DOHH2 (cell line): ENCODE measurements around the gene ZNF891.

Source experiments
- H3F3A ChIP-seq: fragments of 200-600 bp; sonication (generic), shearing (Covaris generic); 2 replicates; pipeline ENCODE4 v1.6.0; 2016; ENCODE audit warnings: antibody characterized with exemption, mild to moderate bottlenecking; ENCODE audit not compliant: control insufficient read depth, insufficient read depth
- H3K27ac ChIP-seq: fragments of 200-600 bp; sonication (generic); 2 replicates; pipeline ENCODE4 v1.5.1; 2014; ENCODE audit warnings: low read depth, mild to moderate bottlenecking, low read length, moderate library complexity
- H3K27me3 ChIP-seq: fragments of 200-600 bp; sonication (generic); 2 replicates; pipeline ENCODE4 v1.6.1; 2014; ENCODE audit warnings: mild to moderate bottlenecking, low read length, mixed read lengths; ENCODE audit not compliant: control insufficient read depth
- H3K36me3 ChIP-seq: fragments of 200-600 bp; sonication (generic); 2 replicates; pipeline ENCODE4 v1.6.1; 2014; ENCODE audit warnings: mild to moderate bottlenecking, low read length, moderate library complexity, mixed read lengths; ENCODE audit not compliant: control insufficient read depth
- H3K4me1 ChIP-seq: fragments of 200-600 bp; sonication (generic); 2 replicates; pipeline ENCODE4 v1.6.1; 2014; ENCODE audit warnings: mild to moderate bottlenecking, low read length, mixed read lengths; ENCODE audit not compliant: control insufficient read depth
- H3K4me2 ChIP-seq: fragments of 200-600 bp; sonication (generic); 2 replicates; pipeline ENCODE4 v1.6.0; 2014; ENCODE audit warnings: mild to moderate bottlenecking, low read length, moderate library complexity
- H3K4me3 ChIP-seq: fragments of 200-600 bp; sonication (generic); 2 replicates; pipeline ENCODE4 v1.5.1; 2014; ENCODE audit warnings: mild to moderate bottlenecking, low read length, mixed read lengths
- H3K79me2 ChIP-seq: fragments of 200-600 bp; sonication (generic); 2 replicates; pipeline ENCODE4 v1.6.1; 2014; ENCODE audit warnings: mild to moderate bottlenecking, low read length, mixed read lengths; ENCODE audit not compliant: control insufficient read depth
- H3K9me2 ChIP-seq: fragments of 200-600 bp; sonication (generic); replicated peaks from 2 replicates; pipeline ENCODE4 v1.6.1; 2014; ENCODE audit warnings: mild to moderate bottlenecking, low read length, mixed read lengths; ENCODE audit not compliant: control insufficient read depth
- H3K9me3 ChIP-seq: fragments of 200-600 bp; sonication (generic); 2 replicates; pipeline ENCODE4 v1.6.1; 2014; ENCODE audit warnings: antibody characterized with exemption, low read length, mixed read lengths; ENCODE audit not compliant: control insufficient read depth, insufficient read depth
- H4K20me1 ChIP-seq: fragments of 200-600 bp; sonication (generic); 2 replicates; pipeline ENCODE4 v1.6.0; 2014; ENCODE audit warnings: low read depth, mild to moderate bottlenecking, antibody characterized with exemption, low read length, moderate library complexity; ENCODE audit not compliant: control insufficient read depth, insufficient read depth
- CTCF ChIP-seq: fragments of 200-600 bp; sonication (generic); IDR thresholded peaks from one replicate; pipeline ENCODE4 v1.5.1; 2014; ENCODE audit warnings: antibody characterized with exemption, mild to moderate bottlenecking, low read depth, low read length; ENCODE audit not compliant: poor library complexity, severe bottlenecking
- EZH2phosphoT487 ChIP-seq: fragments of 200-600 bp; sonication (generic); IDR thresholded peaks from 2 replicates; pipeline ENCODE4 v1.6.1; 2017; ENCODE audit warnings: borderline replicate concordance, mild to moderate bottlenecking, antibody characterized with exemption, low read length, moderate library complexity, mixed read lengths

ZNF891 gene

GRCh38 chr12:133081159-133081780 lies 48.8 kb downstream of the ZNF891 start:
- Histone ChIP-seq H3K27me3 (no peaks in the 10 kb centered on the region), H3K27ac (peak overlapping the region; percentile 81), H3K4me1 (peaks cover 13% of the 10 kb centered on the region), H3K36me3 (peaks cover 46% of the 10 kb centered on the region), H3K9me2 (no peaks in the 10 kb centered on the region), H3K9me3 (peaks cover 55% of the 10 kb centered on the region), H4K20me1 (no peaks in the 10 kb centered on the region), H3K79me2 (peaks cover 6% of the 10 kb centered on the region; the same call in 1 of the 2 replicates), H3F3A (peaks cover 3% of the 10 kb centered on the region; the same call in 1 of the 2 replicates), H3K4me2 (peak overlapping the region; percentile 71), H3K4me3 (peak overlapping the region; percentile 81)
- TF ChIP-seq EZH2phosphoT487, result no peak
- no peak for TF ChIP-seq CTCF

- Histone ChIP-seq H3K9me2 (no peaks in the 10 kb centered on the region), H3K4me2 (peak within 1 kb of the TSS; percentile 71), H3K4me1 (peaks cover 13% of the 10 kb centered on the region), H3F3A (peaks cover 3% of the 10 kb centered on the region; the same call in 1 of the 2 replicates), H4K20me1 (no peaks in the 10 kb centered on the region), H3K36me3 (peaks cover 39% of the 10 kb centered on the region), H3K79me2 (peaks cover 6% of the 10 kb centered on the region; the same call in 1 of the 2 replicates), H3K27ac (peak within 1 kb of the TSS; percentile 81), H3K9me3 (peaks cover 51% of the 10 kb centered on the region), H3K27me3 (no peaks in the 10 kb centered on the region), H3K4me3 (peak within 1 kb of the TSS; percentile 81)
- TF ChIP-seq CTCF (peak; percentile 28), EZH2phosphoT487 (no peak)
Measured at GRCh38 chr12:133080368-133081158, 49.5 kb downstream of the ZNF891 start, which contains the start of gene ZNF140. Gene ZNF140 (plus strand): TSS chr12:133080923. CDS start chr12:133081321, 398 bp downstream.

- H3K4me2 ChIP-seq, result peak overlapping the region; percentile 71
- peaks cover 13% of the 10 kb centered on the region for H3K4me1 ChIP-seq
- H3K36me3 ChIP-seq, result peaks cover 33% of the 10 kb centered on the region
- no peaks in the 10 kb centered on the region for H3K9me2 ChIP-seq
- no peaks in the 10 kb centered on the region for H4K20me1 ChIP-seq
- H3K9me3 ChIP-seq, result peaks cover 51% of the 10 kb centered on the region
- H3F3A ChIP-seq, result peaks cover 3% of the 10 kb centered on the region; the same call in 1 of the 2 replicates
- TF ChIP-seq CTCF, result no peak
- no peak for TF ChIP-seq EZH2phosphoT487
- H3K27ac ChIP-seq, result peak overlapping the region; percentile 81
- no peaks in the 10 kb centered on the region for H3K27me3 ChIP-seq
- H3K79me2 ChIP-seq, result peaks cover 6% of the 10 kb centered on the region; the same call in 1 of the 2 replicates
- H3K4me3 ChIP-seq, result peak overlapping the region; percentile 81
Measured at GRCh38 chr12:133080026-133080367, 50.1 kb downstream of the ZNF891 start.
